HCT116 (cell line): ENCODE results near the gene CAPNS1.

Experiments
- POLR2AphosphoS5 ChIP-seq: IDR thresholded peaks from 2 replicates; pipeline ENCODE4 v1.6.1; 2011; ENCODE audit warnings: mild to moderate bottlenecking, low read depth, low read length, moderate library complexity
- SIN3A ChIP-seq: IDR thresholded peaks from 2 replicates; pipeline ENCODE4 v1.6.1; 2012; ENCODE audit warnings: low read depth
- TF ChIP-seq, protein P1 (sequence below), 3 experiments: fragments of 200-600 bp in 1 of 3; sonication (generic) in 1 of 3; IDR thresholded peaks in 2 of 3; conservative IDR thresholded peaks in 1 of 3; 2 replicates each; pipeline ENCODE4 v1.5.1; 2012 to 2017; ENCODE audit warnings: low read depth in 2 of 3, low read length in 2 of 3, antibody characterized with exemption in 1 of 3, borderline replicate concordance in 1 of 3, control low read depth in 1 of 3, mild to moderate bottlenecking in 1 of 3, mixed read lengths in 1 of 3, mixed run types in 1 of 3, moderate library complexity in 1 of 3; ENCODE audit not compliant: insufficient read depth in 1 of 3
- TF ChIP-seq, protein P2 (sequence below): IDR thresholded peaks from 2 replicates; pipeline ENCODE4 v1.6.1; 2012

DNA sequence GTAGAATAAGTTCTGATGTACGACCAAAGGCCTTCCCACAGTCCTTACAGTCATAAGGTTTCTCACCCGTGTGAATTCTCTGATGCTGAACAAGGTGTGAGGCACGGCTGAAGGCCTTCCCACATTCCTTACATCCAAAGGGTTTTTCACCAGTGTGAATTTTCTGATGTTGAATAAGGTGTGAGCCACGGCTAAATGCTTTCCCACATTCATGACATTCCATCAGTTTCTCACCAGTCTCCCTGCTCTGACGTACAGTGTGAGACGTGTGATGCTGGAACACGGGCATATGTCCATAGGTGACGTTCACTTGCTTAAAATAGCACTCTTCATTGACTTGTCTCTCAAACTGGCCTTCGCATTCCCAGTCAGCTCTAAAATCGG is 43.4 kb downstream of the CAPNS1 start:
- TF ChIP-seq POLR2AphosphoS5 (no peak), SIN3A (no peak)
- TF ChIP-seq, protein P1, sequence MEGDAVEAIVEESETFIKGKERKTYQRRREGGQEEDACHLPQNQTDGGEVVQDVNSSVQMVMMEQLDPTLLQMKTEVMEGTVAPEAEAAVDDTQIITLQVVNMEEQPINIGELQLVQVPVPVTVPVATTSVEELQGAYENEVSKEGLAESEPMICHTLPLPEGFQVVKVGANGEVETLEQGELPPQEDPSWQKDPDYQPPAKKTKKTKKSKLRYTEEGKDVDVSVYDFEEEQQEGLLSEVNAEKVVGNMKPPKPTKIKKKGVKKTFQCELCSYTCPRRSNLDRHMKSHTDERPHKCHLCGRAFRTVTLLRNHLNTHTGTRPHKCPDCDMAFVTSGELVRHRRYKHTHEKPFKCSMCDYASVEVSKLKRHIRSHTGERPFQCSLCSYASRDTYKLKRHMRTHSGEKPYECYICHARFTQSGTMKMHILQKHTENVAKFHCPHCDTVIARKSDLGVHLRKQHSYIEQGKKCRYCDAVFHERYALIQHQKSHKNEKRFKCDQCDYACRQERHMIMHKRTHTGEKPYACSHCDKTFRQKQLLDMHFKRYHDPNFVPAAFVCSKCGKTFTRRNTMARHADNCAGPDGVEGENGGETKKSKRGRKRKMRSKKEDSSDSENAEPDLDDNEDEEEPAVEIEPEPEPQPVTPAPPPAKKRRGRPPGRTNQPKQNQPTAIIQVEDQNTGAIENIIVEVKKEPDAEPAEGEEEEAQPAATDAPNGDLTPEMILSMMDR (IDR thresholded peaks at IDR 0.05 in 2 of 3, conservative IDR thresholded peaks at IDR 0.05 in 1 of 3; ENCODE audit: borderline replicate concordance in 1 of 3, insufficient read depth in 1 of 3, low read depth in 2 of 3, low read length in 2 of 3) = no peak
- TF ChIP-seq, protein P2, sequence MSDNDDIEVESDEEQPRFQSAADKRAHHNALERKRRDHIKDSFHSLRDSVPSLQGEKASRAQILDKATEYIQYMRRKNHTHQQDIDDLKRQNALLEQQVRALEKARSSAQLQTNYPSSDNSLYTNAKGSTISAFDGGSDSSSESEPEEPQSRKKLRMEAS = no peak
